ENCODE results near the gene TMEM183A.
A peak's percentile ranks its signal among the peaks of the same experiment; 100 is the strongest.
"Not testable (repeated sequence)": the region's sequence is repeated elsewhere in the genome, so short reads cannot be mapped to it uniquely, and the experiment has no call there.

The TMEM183A gene

GRCh38 chr1:203000217-203000944 lies 6.8 kb upstream of the TMEM183A start:
- Mint-ChIP-seq H3K27me3 (no peaks in the 10 kb centered on the region), H3K36me3 (ENCODE audit: low read depth) (no peaks in the 10 kb centered on the region), H3K27ac (no peak overlapping the region), H3K9me3 (no peaks in the 10 kb centered on the region), H3K4me3 (no peak overlapping the region), H3K4me1 (ENCODE audit: low read depth) (peaks cover 30% of the 10 kb centered on the region)
- intact Hi-C loops (cut with micrococcal nuclease) = no loop called here

- intact Hi-C loops (cut with micrococcal nuclease) = no loop called here
- H3K27ac Mint-ChIP-seq = no peak overlapping the region
- no peaks in the 10 kb centered on the region for H3K9me3 Mint-ChIP-seq
- no peaks in the 10 kb centered on the region for H3K27me3 Mint-ChIP-seq
- H3K36me3 Mint-ChIP-seq (ENCODE audit: low read depth) = peaks cover 7% of the 10 kb centered on the region
- peaks cover 45% of the 10 kb centered on the region for H3K4me1 Mint-ChIP-seq (ENCODE audit: low read depth)
- no peak overlapping the region for H3K4me3 Mint-ChIP-seq
Measured at GRCh38 chr1:203001986-203002385, 5.2 kb upstream of the TMEM183A start.

GRCh38 chr1:203002951-203003350 lies 4.2 kb upstream of the TMEM183A start:
- Mint-ChIP-seq H3K27ac (no peak overlapping the region), H3K36me3 (ENCODE audit: low read depth) (peaks cover 17% of the 10 kb centered on the region), H3K4me3 (no peak overlapping the region), H3K9me3 (no peaks in the 10 kb centered on the region), H3K4me1 (ENCODE audit: low read depth) (peaks cover 38% of the 10 kb centered on the region), H3K27me3 (no peaks in the 10 kb centered on the region)
- intact Hi-C loops (cut with micrococcal nuclease) = no loop called here

- intact Hi-C loops (cut with micrococcal nuclease) = loop anchor here (2.0 to 5.0 kb wide), 2 partner anchors 38 to 117 kb away; partner anchors contain the start of genes CYB5R1 and RABIF
- not testable (repeated sequence) for H3K9me3 Mint-ChIP-seq, H3K27me3 Mint-ChIP-seq
- H3K36me3 Mint-ChIP-seq (ENCODE audit: low read depth) = peaks cover 42% of the 10 kb centered on the region
- H3K27ac Mint-ChIP-seq = peak overlapping the region; percentile 95
- H3K4me3 Mint-ChIP-seq = peak overlapping the region; percentile 85
- H3K4me1 Mint-ChIP-seq (ENCODE audit: low read depth) = peaks cover 36% of the 10 kb centered on the region
Measured at GRCh38 chr1:203005395-203006142, 1.6 kb upstream of the TMEM183A start.

GRCh38 chr1:203009185-203009584 lies 2.0 kb downstream of the TMEM183A start:
- no peak overlapping the region for H3K4me3 Mint-ChIP-seq
- H3K27ac Mint-ChIP-seq = no peak overlapping the region
- H3K36me3 Mint-ChIP-seq (ENCODE audit: low read depth) = peaks cover 79% of the 10 kb centered on the region
- no peaks in the 10 kb centered on the region for H3K9me3 Mint-ChIP-seq
- H3K27me3 Mint-ChIP-seq = no peaks in the 10 kb centered on the region
- H3K4me1 Mint-ChIP-seq (ENCODE audit: low read depth) = peaks cover 49% of the 10 kb centered on the region
- intact Hi-C loops (cut with micrococcal nuclease) = loop anchor here (5.0 kb wide), 1 partner anchor 42 kb away; the partner anchor contains the start of gene CYB5R1

GRCh38 chr1:203011582-203011981 lies 4.4 kb downstream of the TMEM183A start:
- intact Hi-C loops (cut with micrococcal nuclease) = no loop called here
- Mint-ChIP-seq H3K4me1 (ENCODE audit: low read depth) (peaks cover 34% of the 10 kb centered on the region), H3K27me3 (no peaks in the 10 kb centered on the region), H3K9me3 (no peaks in the 10 kb centered on the region), H3K4me3 (no peak overlapping the region), H3K36me3 (ENCODE audit: low read depth) (peaks cover 99% of the 10 kb centered on the region), H3K27ac (no peak overlapping the region)

- H3K4me1 Mint-ChIP-seq (ENCODE audit: low read depth) = peaks cover 9% of the 10 kb centered on the region
- peaks cover 98% of the 10 kb centered on the region for H3K36me3 Mint-ChIP-seq (ENCODE audit: low read depth)
- no peaks in the 10 kb centered on the region for H3K27me3 Mint-ChIP-seq
- H3K9me3 Mint-ChIP-seq = no peaks in the 10 kb centered on the region
- no peak overlapping the region for H3K27ac Mint-ChIP-seq
- intact Hi-C loops (cut with micrococcal nuclease) = no loop called here
- H3K4me3 Mint-ChIP-seq = no peak overlapping the region
Measured at GRCh38 chr1:203017061-203017460, 9.9 kb downstream of the TMEM183A start.

GRCh38 chr1:203017692-203018091 lies 10.5 kb downstream of the TMEM183A start:
- Mint-ChIP-seq H3K9me3 (no peaks in the 10 kb centered on the region), H3K4me3 (no peak overlapping the region), H3K27ac (no peak overlapping the region), H3K27me3 (no peaks in the 10 kb centered on the region), H3K36me3 (ENCODE audit: low read depth) (peaks cover 98% of the 10 kb centered on the region), H3K4me1 (ENCODE audit: low read depth) (peaks cover 7% of the 10 kb centered on the region)
- intact Hi-C loops (cut with micrococcal nuclease) = no loop called here

- H3K27ac Mint-ChIP-seq; intact Hi-C loops (cut with micrococcal nuclease); H3K4me3 Mint-ChIP-seq: not testable (repeated sequence)
- H3K4me1 Mint-ChIP-seq (ENCODE audit: low read depth) = peaks cover 19% of the 10 kb centered on the region
- H3K36me3 Mint-ChIP-seq (ENCODE audit: low read depth) = peaks cover 77% of the 10 kb centered on the region
- peaks cover 18% of the 10 kb centered on the region for H3K27me3 Mint-ChIP-seq
- H3K9me3 Mint-ChIP-seq = peaks cover 10% of the 10 kb centered on the region
Measured at GRCh38 chr1:203022855-203023254, 15.7 kb downstream of the TMEM183A start.

GRCh38 chr1:203025686-203026030 lies 18.5 kb downstream of the TMEM183A start:
- H3K4me3 Mint-ChIP-seq = peak overlapping the region; percentile 46
- intact Hi-C loops (cut with micrococcal nuclease) = no loop called here
- H3K9me3 Mint-ChIP-seq = peaks cover 10% of the 10 kb centered on the region
- H3K36me3 Mint-ChIP-seq (ENCODE audit: low read depth) = peaks cover 52% of the 10 kb centered on the region
- H3K27me3 Mint-ChIP-seq = peaks cover 28% of the 10 kb centered on the region
- peak overlapping the region; percentile 16 for H3K27ac Mint-ChIP-seq
- H3K4me1 Mint-ChIP-seq (ENCODE audit: low read depth) = peaks cover 19% of the 10 kb centered on the region

- Mint-ChIP-seq H3K4me1 (ENCODE audit: low read depth) (peaks cover 19% of the 10 kb centered on the region), H3K36me3 (ENCODE audit: low read depth) (peaks cover 47% of the 10 kb centered on the region), H3K9me3 (peaks cover 10% of the 10 kb centered on the region), H3K27me3 (peaks cover 28% of the 10 kb centered on the region), H3K4me3 (peak within 1 kb of the TSS; percentile 66), H3K27ac (peak within 1 kb of the TSS; percentile 16)
- intact Hi-C loops (cut with micrococcal nuclease) = no loop called here
Measured at GRCh38 chr1:203026031-203026665, 19.0 kb downstream of the TMEM183A start, which contains the start of gene PPFIA4. TSS of gene PPFIA4 (plus strand) at chr1:203026491. CDS start at chr1:203039009, 12,518 bp downstream.

GRCh38 chr1:203026666-203027663 lies 19.8 kb downstream of the TMEM183A start:
- intact Hi-C loops (cut with micrococcal nuclease) = no loop called here

More at GRCh38 chr1:203026666-203027663, 19.8 kb downstream of the TMEM183A start:
- Mint-ChIP-seq H3K4me3 (peak overlapping the region; percentile 66), H3K27me3 (peaks cover 32% of the 10 kb centered on the region), H3K4me1 (ENCODE audit: low read depth) (peaks cover 24% of the 10 kb centered on the region), H3K36me3 (ENCODE audit: low read depth) (peaks cover 39% of the 10 kb centered on the region), H3K27ac (no peak overlapping the region), H3K9me3 (peaks cover 10% of the 10 kb centered on the region)

Data from dendritic cell treated with granulocyte-macrophage colony-stimulating factor and Interleukin-4, amounts not matched to agents 40 ng/mL and 50 ng/mL, for 4 days (primary cell).